Smooth muscle cell (in vitro differentiated cells): Measurements from ENCODE around the gene UAP1. TPM values are rescaled to one million over a fixed set of nuclear protein-coding genes. Genes with fewer than 3 reads are reported as not detected.

Experiments used
- DNase-seq: peaks from one replicate; lab custom pipeline; 2025; ENCODE audit not compliant: unreplicated experiment; lab: John Stamatoyannopoulos, UW
- H2AFZ ChIP-seq: fragments of 200-600 bp; sonication (generic); 2 replicates; pipeline ENCODE4 v1.6.0; 2016; ENCODE audit warnings: antibody characterized with exemption, low read depth, mild to moderate bottlenecking
- H3F3A ChIP-seq: fragments of 200-600 bp; sonication (generic); 2 replicates; pipeline ENCODE4 v1.6.0; 2017; ENCODE audit warnings: antibody characterized with exemption, low read depth
- H3K27ac ChIP-seq: fragments of 200-600 bp; sonication (generic); 2 replicates; pipeline ENCODE4 v1.5.1; 2016; ENCODE audit warnings: low read depth, mild to moderate bottlenecking
- H3K27me3 ChIP-seq: fragments of 200-600 bp; sonication (generic); 2 replicates; pipeline ENCODE4 v1.6.1; 2016; ENCODE audit warnings: low read depth, mild to moderate bottlenecking
- H3K36me3 ChIP-seq: fragments of 200-600 bp; sonication (generic); 2 replicates; pipeline ENCODE4 v1.5.1; 2016; ENCODE audit warnings: low read depth
- H3K4me1 ChIP-seq: fragments of 200-600 bp; sonication (generic); 2 replicates; pipeline ENCODE4 v1.5.1; 2016; ENCODE audit warnings: low read depth
- H3K4me2 ChIP-seq: fragments of 200-600 bp; sonication (generic); 2 replicates; pipeline ENCODE4 v1.6.0; 2016; ENCODE audit warnings: mild to moderate bottlenecking
- H3K4me3 ChIP-seq: fragments of 200-600 bp; sonication (generic); 2 replicates; pipeline ENCODE4 v1.5.1; 2016; ENCODE audit warnings: mild to moderate bottlenecking
- H3K79me2 ChIP-seq: fragments of 200-600 bp; sonication (generic); 2 replicates; pipeline ENCODE4 v1.6.0; 2016; ENCODE audit warnings: low read depth, mild to moderate bottlenecking
- H3K9ac ChIP-seq: fragments of 200-600 bp; sonication (generic); 2 replicates; pipeline ENCODE4 v1.6.0; 2016; ENCODE audit warnings: low read depth
- H3K9me3 ChIP-seq: fragments of 200-600 bp; sonication (generic); replicated peaks from 2 replicates; pipeline ENCODE4 v1.5.1; 2016; ENCODE audit warnings: low read depth
- H4K20me1 ChIP-seq: fragments of 200-600 bp; sonication (generic); 2 replicates; pipeline ENCODE4 v1.6.0; 2016; ENCODE audit warnings: low read depth
- CTCF ChIP-seq: fragments of 200-600 bp; sonication (generic); IDR thresholded peaks from 2 replicates; pipeline ENCODE4 v1.5.1; 2017; ENCODE audit warnings: borderline replicate concordance, mild to moderate bottlenecking, antibody characterized with exemption; ENCODE audit not compliant: insufficient read depth, poor library complexity, severe bottlenecking
- WGBS: methylation state at CpG from one replicate; pipeline ENCODE4 v1.1.7; 2016; ENCODE audit warnings: low lambda C conversion rate; 5-methylcytosine and 5-hydroxymethylcytosine counted together
- polyA plus RNA-seq: library from polyadenylated mRNA; unstranded; fragments of >200 nt; fragmentation: Nextera tagmentation; extraction: Ambion mirVana; gene quantifications from 2 replicates; pipeline ENCODE4 v1.2.1, GENCODE V29; 2016
- total RNA-seq: library from RNA; depleted of rRNA; stranded (reverse); fragments of >200 nt; gene quantifications from 2 replicates; pipeline ENCODE4 v1.2.3, GENCODE V29; 2014

UAP1 gene
- total and polyA plus RNA-seq, 2 experiments from 2014 or later = 64.2 to 83.8 TPM

GRCh38 chr1:162632217-162632666 is 70.7 kb downstream of the UAP1 start, which contains the start of gene DDR2:
Gene DDR2 (plus strand): TSS chr1:162632464. CDS start chr1:162719064, 86,600 bp downstream.
- H3K4me2 ChIP-seq = peak within 1 kb of the TSS; percentile 90
- no peak for DNase-seq
- H3K27ac ChIP-seq = peak within 1 kb of the TSS; percentile 94
- peaks cover 21% of the 10 kb centered on the region for H3F3A ChIP-seq
- H4K20me1 ChIP-seq = peaks cover 3% of the 10 kb centered on the region
- H3K9ac ChIP-seq = peak within 1 kb of the TSS; percentile 86
- peaks cover 24% of the 10 kb centered on the region for H3K4me1 ChIP-seq
- no peaks in the 10 kb centered on the region for H3K9me3 ChIP-seq
- H3K79me2 ChIP-seq = peaks cover 39% of the 10 kb centered on the region
- no peaks in the 10 kb centered on the region for H3K27me3 ChIP-seq
- WGBS = 24% methylated on average over 4 of the region's 4 CpGs
- H2AFZ ChIP-seq = peak within 1 kb of the TSS; percentile 34
- no peaks in the 10 kb centered on the region for H3K36me3 ChIP-seq
- H3K4me3 ChIP-seq = peak within 1 kb of the TSS; percentile 62
- TF ChIP-seq CTCF = no peak

GRCh38 chr1:162632698-162633080 is 71.2 kb downstream of the UAP1 start:
- 41% methylated on average over 4 of the region's 4 CpGs for WGBS
- H3K79me2 ChIP-seq = peaks cover 44% of the 10 kb centered on the region
- peak overlapping the region; percentile 86 for H3K9ac ChIP-seq

GRCh38 chr1:162633081-162633762 is 71.7 kb downstream of the UAP1 start:
- H3K4me3 ChIP-seq = peak overlapping the region; percentile 62
- H3K36me3 ChIP-seq = no peaks in the 10 kb centered on the region
- TF ChIP-seq CTCF = no peak
- H3K9ac ChIP-seq = peak overlapping the region; percentile 86
- peaks cover 9% of the 10 kb centered on the region for H4K20me1 ChIP-seq
- no peaks in the 10 kb centered on the region for H3K9me3 ChIP-seq
- no peak overlapping the region for H2AFZ ChIP-seq
- H3K4me1 ChIP-seq = peaks cover 24% of the 10 kb centered on the region
- H3K79me2 ChIP-seq = peaks cover 45% of the 10 kb centered on the region
- 81% methylated on average over 8 of the region's 8 CpGs for WGBS
- no peaks in the 10 kb centered on the region for H3K27me3 ChIP-seq
- peak overlapping the region; percentile 90 for H3K4me2 ChIP-seq
- peaks cover 21% of the 10 kb centered on the region for H3F3A ChIP-seq
- no peak for DNase-seq
- peak overlapping the region; percentile 94 for H3K27ac ChIP-seq

More at GRCh38 chr1:162632698-162633080, 71.2 kb downstream of the UAP1 start:
- peaks cover 6% of the 10 kb centered on the region for H4K20me1 ChIP-seq
- H3K4me2 ChIP-seq = peak overlapping the region; percentile 90
- H3K4me1 ChIP-seq = peaks cover 24% of the 10 kb centered on the region
- peak overlapping the region; percentile 62 for H3K4me3 ChIP-seq
- no peak for DNase-seq
- peaks cover 21% of the 10 kb centered on the region for H3F3A ChIP-seq
- H3K36me3 ChIP-seq = no peaks in the 10 kb centered on the region
- peak overlapping the region; percentile 34 for H2AFZ ChIP-seq
- no peak for TF ChIP-seq CTCF
- peak overlapping the region; percentile 94 for H3K27ac ChIP-seq
- no peaks in the 10 kb centered on the region for H3K9me3 ChIP-seq
- no peaks in the 10 kb centered on the region for H3K27me3 ChIP-seq

GRCh38 chr1:162635418-162635817 is 73.9 kb downstream of the UAP1 start:
- Histone ChIP-seq H3K4me2 (no peak overlapping the region), H3K27ac (no peak overlapping the region), H4K20me1 (peaks cover 17% of the 10 kb centered on the region), H3K9me3 (no peaks in the 10 kb centered on the region), H3K4me3 (no peak overlapping the region), H3F3A (peaks cover 11% of the 10 kb centered on the region), H2AFZ (no peak overlapping the region), H3K79me2 (peaks cover 52% of the 10 kb centered on the region), H3K36me3 (no peaks in the 10 kb centered on the region), H3K4me1 (peaks cover 11% of the 10 kb centered on the region), H3K9ac (no peak overlapping the region), H3K27me3 (no peaks in the 10 kb centered on the region)
- WGBS = 94% methylated on average over 4 of the region's 4 CpGs
- no peak for DNase-seq
- no peak for TF ChIP-seq CTCF
